ENCODE measurements around the gene ZNF157. TPM values are rescaled to one million over a fixed set of nuclear protein-coding genes. Genes with fewer than 3 reads are reported as not detected.
"Not testable (repeated sequence)": the region's sequence is repeated elsewhere in the genome, so short reads cannot be mapped to it uniquely, and the experiment has no call there.

ZNF157 gene
- total RNA-seq, 3 donors from 2014 or later (not counting 1 experiment from before 2014, with no cell fraction given), result 0.35 to 0.61 (median 0.47) TPM

GRCh38 chrX:47380268-47380667, 9.9 kb downstream of the ZNF157 start:
- TF ChIP-seq CTCF (IDR thresholded peaks at IDR 0.05), result no peak
- peak overlapping the region; percentile 41 to 82 for H3K27ac Mint-ChIP-seq
- Histone ChIP-seq H3K36me3 (ENCODE audit: control insufficient read depth, insufficient read depth, low read length) (no peaks in the 10 kb centered on the region), H3K4me1 (ENCODE audit: control insufficient read depth, insufficient read depth, low read length) (peaks cover 15% of the 10 kb centered on the region), H3K4me3 (ENCODE audit: low read length) (peak overlapping the region; percentile 22), H3K9me3 (ENCODE audit: control insufficient read depth, insufficient read depth, low read length) (no peaks in the 10 kb centered on the region), H3K27ac (ENCODE audit: low read length) (peak overlapping the region; percentile 52), H3K27me3 (ENCODE audit: control insufficient read depth, insufficient read depth, low read length) (no peaks in the 10 kb centered on the region)
- peaks cover 0 to 16% of the 10 kb centered on the region in 2 donors for H3K27me3 Mint-ChIP-seq (ENCODE audit: low read depth in 2 of 2)
- peak; percentile 50 to 79 (median 63) for ATAC-seq
- DNase-seq, result peak; percentile 29 to 91
- H3K4me3 Mint-ChIP-seq, result peak overlapping the region; percentile 76
- intact Hi-C loops (cut with micrococcal nuclease), result loop anchor here (10.0 kb wide), 1 partner anchor 145 kb away; no protein-coding TSS in a partner anchor
- peaks cover 13 to 19% of the 10 kb centered on the region in 2 donors for H3K4me1 Mint-ChIP-seq
- H3K36me3 Mint-ChIP-seq, result no peaks in the 10 kb centered on the region
- no peaks in the 10 kb centered on the region for H3K9me3 Mint-ChIP-seq
- 1% methylated on average over 8 of the region's 10 CpGs for WGBS (ENCODE audit: insufficient coverage)

GRCh38 chrX:47380837-47381236, 10.5 kb downstream of the ZNF157 start:
- H3K9me3 ChIP-seq (ENCODE audit: control insufficient read depth, insufficient read depth, low read length); H3K36me3 Mint-ChIP-seq; ATAC-seq; H3K36me3 ChIP-seq (ENCODE audit: control insufficient read depth, insufficient read depth, low read length); DNase-seq; H3K9me3 Mint-ChIP-seq; H3K27me3 ChIP-seq (ENCODE audit: control insufficient read depth, insufficient read depth, low read length): not testable (repeated sequence)
- H3K4me1 ChIP-seq (ENCODE audit: control insufficient read depth, insufficient read depth, low read length), result peaks cover 15% of the 10 kb centered on the region
- Mint-ChIP-seq H3K4me1 (peaks cover 13 to 19% of the 10 kb centered on the region in 2 donors), H3K4me3 (peak overlapping the region; percentile 59), H3K27ac (peak overlapping the region; percentile 41 to 82), H3K27me3 (ENCODE audit: low read depth in 2 of 2) (peaks cover 0 to 16% of the 10 kb centered on the region in 2 donors)
- intact Hi-C loops (cut with micrococcal nuclease), result loop anchor here (10.0 kb wide), 1 partner anchor 144 kb away; no protein-coding TSS in a partner anchor
- peak overlapping the region; percentile 52 for H3K27ac ChIP-seq (ENCODE audit: low read length)
- H3K4me3 ChIP-seq (ENCODE audit: low read length), result peak overlapping the region; percentile 22

- Mint-ChIP-seq H3K27me3 (ENCODE audit: low read depth in 2 of 2) (peaks cover 0 to 11% of the 10 kb centered on the region in 2 donors), H3K4me1 (peaks cover 13 to 19% of the 10 kb centered on the region in 2 donors), H3K9me3 (no peaks in the 10 kb centered on the region), H3K4me3 (no peak overlapping the region), H3K36me3 (no peaks in the 10 kb centered on the region), H3K27ac (no peak overlapping the region)
- TF ChIP-seq CTCF (IDR thresholded peaks at IDR 0.05), result peak; percentile 73
- no peak overlapping the region for H3K4me3 ChIP-seq (ENCODE audit: low read length)
- no peaks in the 10 kb centered on the region for H3K36me3 ChIP-seq (ENCODE audit: control insufficient read depth, insufficient read depth, low read length)
- no peaks in the 10 kb centered on the region for H3K27me3 ChIP-seq (ENCODE audit: control insufficient read depth, insufficient read depth, low read length)
- H3K27ac ChIP-seq (ENCODE audit: low read length), result no peak overlapping the region
- peaks cover 15% of the 10 kb centered on the region for H3K4me1 ChIP-seq (ENCODE audit: control insufficient read depth, insufficient read depth, low read length)
- ATAC-seq (peak; percentile 71 to 82 (median 76)), DNase-seq (peak; percentile 39 to 88)
- no peaks in the 10 kb centered on the region for H3K9me3 ChIP-seq (ENCODE audit: control insufficient read depth, insufficient read depth, low read length)
- WGBS (ENCODE audit: insufficient coverage), result under 1% methylated on average over 8 of the region's 8 CpGs
- intact Hi-C loops (cut with micrococcal nuclease), result loop anchor here (1.0 to 10.0 kb wide), 2 partner anchors 140 to 191 kb away; partner anchors contain the start of gene UBA1
Measured at GRCh38 chrX:47384502-47384901, 14.1 kb downstream of the ZNF157 start.

- Mint-ChIP-seq H3K36me3 (no peaks in the 10 kb centered on the region), H3K4me1 (no peaks in the 10 kb centered on the region), H3K27me3 (ENCODE audit: low read depth in 2 of 2) (no peaks in the 10 kb centered on the region), H3K9me3 (no peaks in the 10 kb centered on the region), H3K27ac (no peak overlapping the region), H3K4me3 (no peak overlapping the region)
- no peaks in the 10 kb centered on the region for H3K27me3 ChIP-seq (ENCODE audit: control insufficient read depth, insufficient read depth, low read length)
- peak in 1 of 2 donors; percentile 23 for DNase-seq
- intact Hi-C loops (cut with micrococcal nuclease), result no loop called here
- H3K27ac ChIP-seq (ENCODE audit: low read length), result no peak overlapping the region
- H3K9me3 ChIP-seq (ENCODE audit: control insufficient read depth, insufficient read depth, low read length), result no peaks in the 10 kb centered on the region
- no peak overlapping the region for H3K4me3 ChIP-seq (ENCODE audit: low read length)
- H3K36me3 ChIP-seq (ENCODE audit: control insufficient read depth, insufficient read depth, low read length), result no peaks in the 10 kb centered on the region
- no peaks in the 10 kb centered on the region for H3K4me1 ChIP-seq (ENCODE audit: control insufficient read depth, insufficient read depth, low read length)
- ATAC-seq, result no peak
- WGBS (ENCODE audit: insufficient coverage), result 41% methylated on average over 1 of the region's 1 CpG
- TF ChIP-seq CTCF (IDR thresholded peaks at IDR 0.05), result no peak
Measured at GRCh38 chrX:47390780-47391179, 20.4 kb downstream of the ZNF157 start.

All from natural killer cell (primary cell).